Stomach (tissue), 4 donors: Measurements from ENCODE around the gene OLR1.

Experiments
- EP300 ChIP-seq: sonication (generic); formaldehyde crosslinking; IDR thresholded peaks from one replicate; pipeline ENCODE4 v1.6.1; 2017; ENCODE audit warnings: antibody characterized with exemption
- POLR2A ChIP-seq, 4 donors: fragments of 450-650 bp; IDR thresholded peaks; one replicate each; pipeline ENCODE4 v1.6.1; 2016; ENCODE audit warnings: antibody characterized with exemption in 4 of 4, control low read depth in 2 of 4, mild to moderate bottlenecking in 1 of 4, moderate library complexity in 1 of 4

GRCh38 chr12:10155966-10156365 is 16.0 kb downstream of the OLR1 start:
- TF ChIP-seq EP300 (no peak), POLR2A (IDR thresholded peaks at IDR 0.05) (no peak)
